IMR-90 (cell line): ENCODE measurements around the gene ANKFY1.

Experiments
- CTCF ChIP-seq: conservative IDR thresholded peaks from 2 replicates; pipeline ENCODE4 v1.5.1; 2012; ENCODE audit warnings: mild to moderate bottlenecking, low read depth, low read length, improper control_type of control experiment
- POLR2A ChIP-seq: IDR thresholded peaks from 2 replicates; pipeline ENCODE4 v1.6.1; 2012; ENCODE audit warnings: mild to moderate bottlenecking, low read depth, low read length
- RAD21 ChIP-seq: IDR thresholded peaks from 2 replicates; pipeline ENCODE4 v1.6.1; 2012; ENCODE audit warnings: low read length, improper control_type of control experiment

- TF ChIP-seq POLR2A (no peak), CTCF (no peak), RAD21 (no peak)
Measured at GRCh38 chr17:4172356-4172755, 91.4 kb downstream of the ANKFY1 start.
